ENCODE measurements around the gene NEK1.

DNA sequence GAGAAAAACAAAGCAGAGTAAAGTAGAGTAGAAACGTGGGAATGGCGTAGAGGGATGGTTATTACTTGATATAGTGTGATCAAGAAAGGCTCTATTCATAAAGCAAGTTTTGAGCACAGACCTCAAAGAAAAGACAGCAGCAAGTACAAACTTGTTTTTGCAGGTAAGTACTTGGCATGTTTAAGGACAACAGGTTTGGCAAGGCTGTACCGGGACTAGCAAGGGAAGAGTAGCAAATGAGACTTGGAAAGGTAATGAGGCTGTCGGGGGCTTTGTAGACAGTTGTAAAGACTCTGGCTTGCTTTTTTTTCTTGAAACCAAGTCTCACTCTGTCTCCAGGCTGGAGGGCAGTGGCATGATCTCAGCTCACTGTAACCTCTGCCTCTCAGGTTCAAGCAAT, 40.9 kb downstream of the NEK1 start:
- TF ChIP-seq EZH2phosphoT487 (IDR thresholded peaks at IDR 0.05; ENCODE audit: borderline replicate concordance), result no peak
- TF ChIP-seq, protein P1, sequence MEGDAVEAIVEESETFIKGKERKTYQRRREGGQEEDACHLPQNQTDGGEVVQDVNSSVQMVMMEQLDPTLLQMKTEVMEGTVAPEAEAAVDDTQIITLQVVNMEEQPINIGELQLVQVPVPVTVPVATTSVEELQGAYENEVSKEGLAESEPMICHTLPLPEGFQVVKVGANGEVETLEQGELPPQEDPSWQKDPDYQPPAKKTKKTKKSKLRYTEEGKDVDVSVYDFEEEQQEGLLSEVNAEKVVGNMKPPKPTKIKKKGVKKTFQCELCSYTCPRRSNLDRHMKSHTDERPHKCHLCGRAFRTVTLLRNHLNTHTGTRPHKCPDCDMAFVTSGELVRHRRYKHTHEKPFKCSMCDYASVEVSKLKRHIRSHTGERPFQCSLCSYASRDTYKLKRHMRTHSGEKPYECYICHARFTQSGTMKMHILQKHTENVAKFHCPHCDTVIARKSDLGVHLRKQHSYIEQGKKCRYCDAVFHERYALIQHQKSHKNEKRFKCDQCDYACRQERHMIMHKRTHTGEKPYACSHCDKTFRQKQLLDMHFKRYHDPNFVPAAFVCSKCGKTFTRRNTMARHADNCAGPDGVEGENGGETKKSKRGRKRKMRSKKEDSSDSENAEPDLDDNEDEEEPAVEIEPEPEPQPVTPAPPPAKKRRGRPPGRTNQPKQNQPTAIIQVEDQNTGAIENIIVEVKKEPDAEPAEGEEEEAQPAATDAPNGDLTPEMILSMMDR (conservative IDR thresholded peaks at IDR 0.05; ENCODE audit: low read length), result no peak

Measured in Loucy (cell line).